ENCODE results near the gene BAIAP2L1.
"Not testable (repeated sequence)": the region's sequence is repeated elsewhere in the genome, so short reads cannot be mapped to it uniquely, and the experiment has no call there.

The BAIAP2L1 gene

DNA sequence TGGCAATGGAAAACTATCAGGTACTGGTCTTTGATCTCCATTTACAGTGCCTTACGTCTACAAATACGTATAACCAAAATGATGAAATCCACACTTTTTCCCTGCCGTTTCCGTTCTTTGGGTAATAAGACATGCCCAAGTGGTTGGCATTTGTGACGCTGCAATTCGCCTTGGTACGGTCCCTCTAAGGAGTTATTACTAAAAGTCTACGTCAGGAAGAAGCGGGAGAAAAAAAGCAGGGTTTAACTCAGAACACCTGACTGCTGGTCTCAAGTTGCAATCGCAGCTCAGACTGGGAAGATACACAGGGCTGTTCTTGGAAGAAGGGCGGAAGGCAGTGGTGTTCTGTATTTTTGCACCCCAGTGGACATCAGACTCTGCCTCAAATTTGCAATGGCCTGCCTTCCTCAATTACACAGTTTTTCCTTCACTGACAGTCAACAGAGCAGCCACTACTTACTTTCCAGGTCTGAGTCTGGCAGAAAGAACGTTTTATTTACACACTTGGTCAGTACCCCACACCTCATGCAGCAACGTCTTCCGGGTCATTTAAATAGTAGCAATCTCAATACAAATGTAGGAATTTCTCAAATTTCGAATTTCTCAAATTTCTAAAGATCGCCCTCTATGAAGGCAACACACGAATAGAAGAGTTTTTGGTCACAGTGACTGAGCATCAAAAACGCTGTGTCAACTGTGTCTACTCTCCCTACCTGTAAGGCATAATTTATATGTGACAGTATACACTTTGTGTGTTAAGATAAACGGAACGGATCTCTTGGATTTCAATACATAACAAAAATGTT is 2.1 kb downstream of the BAIAP2L1 start:
- no peak for DNase-seq

DNA sequence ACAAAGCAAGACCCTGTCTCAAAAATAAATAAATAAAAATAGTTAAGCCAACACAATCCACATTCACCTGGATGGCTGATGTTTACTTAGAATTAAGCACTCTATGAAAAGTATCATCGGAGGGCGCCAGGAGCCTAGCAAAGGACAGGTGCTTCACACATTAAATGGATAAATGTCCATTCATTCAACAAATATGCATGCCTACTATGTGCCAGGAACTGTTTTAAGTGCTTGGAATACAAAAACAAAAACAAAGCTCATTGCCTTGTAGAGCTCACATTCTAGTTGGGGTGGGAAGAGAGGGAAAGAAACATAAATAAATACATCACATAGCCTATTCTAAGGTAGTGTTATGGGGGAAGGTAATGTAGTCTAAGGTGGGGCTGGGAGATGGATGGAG is 4.1 kb downstream of the BAIAP2L1 start:
- DNase-seq, result no peak

DNA sequence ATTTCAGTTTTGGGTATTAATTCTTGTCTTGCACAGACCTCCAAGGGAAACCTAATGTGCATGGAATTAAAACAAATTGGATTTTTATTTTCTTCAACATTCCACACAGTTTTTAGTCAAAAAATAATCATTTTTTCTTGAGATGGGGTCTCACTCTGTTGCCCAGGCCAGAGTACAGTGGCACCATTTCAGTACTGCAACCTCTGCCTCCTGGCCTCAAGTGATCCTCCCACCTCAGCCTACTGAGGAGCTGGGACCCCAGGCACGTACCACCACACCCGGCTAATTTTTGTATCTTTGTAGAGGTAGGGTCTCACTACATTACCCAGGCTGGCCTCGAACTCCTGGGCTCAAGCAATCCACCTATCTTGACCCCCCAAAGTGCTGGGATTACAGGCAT is 4.9 kb downstream of the BAIAP2L1 start:
- no peak for DNase-seq

DNA sequence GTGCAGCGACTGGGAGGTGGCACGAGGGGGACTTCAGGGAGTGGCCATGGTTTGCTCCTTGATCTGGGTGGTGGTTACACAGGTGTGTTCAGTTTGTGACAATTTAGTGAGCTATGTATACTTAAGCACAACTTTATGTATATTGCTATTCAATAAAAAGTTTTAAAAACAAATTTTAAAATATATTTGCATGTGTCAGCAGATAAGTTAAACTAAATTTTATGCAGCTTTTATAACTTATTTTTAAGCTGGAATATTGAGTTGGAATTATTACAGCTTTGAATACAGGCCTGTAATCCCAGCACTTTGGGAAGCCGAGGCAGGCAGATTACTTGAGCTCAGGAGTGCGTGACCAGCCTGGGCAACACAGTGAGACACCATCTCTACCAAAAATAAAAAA is 5.4 kb downstream of the BAIAP2L1 start:
- DNase-seq, result no peak

DNA sequence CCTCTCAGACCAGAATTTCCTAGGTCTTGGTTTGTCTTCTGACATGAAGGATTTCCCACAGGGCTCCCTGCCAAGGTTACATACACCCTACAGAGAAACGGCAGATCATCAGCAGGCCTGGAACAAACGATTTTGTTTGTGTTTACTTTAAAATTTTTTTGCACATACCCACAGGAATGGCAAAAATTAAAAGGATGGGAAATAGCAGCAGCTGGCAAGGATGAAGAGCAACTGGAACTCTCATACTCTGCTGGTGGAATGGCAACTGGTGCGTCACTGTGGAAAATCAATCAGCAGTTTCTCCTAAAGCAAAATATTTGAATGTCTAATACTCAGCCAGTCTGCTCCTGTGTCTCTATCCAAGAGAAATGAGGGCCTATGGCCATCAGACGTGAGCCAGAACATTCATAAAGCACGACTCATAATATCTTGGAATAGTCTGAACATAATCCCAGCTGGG is 6.5 kb downstream of the BAIAP2L1 start:
- DNase-seq, result no peak

- DNase-seq, result no peak
Observed at GRCh38 chr7:98387544-98388226, 13.2 kb downstream of the BAIAP2L1 start.

GRCh38 chr7:98387131-98387530 is 13.8 kb downstream of the BAIAP2L1 start:
- DNase-seq, result no peak

DNA sequence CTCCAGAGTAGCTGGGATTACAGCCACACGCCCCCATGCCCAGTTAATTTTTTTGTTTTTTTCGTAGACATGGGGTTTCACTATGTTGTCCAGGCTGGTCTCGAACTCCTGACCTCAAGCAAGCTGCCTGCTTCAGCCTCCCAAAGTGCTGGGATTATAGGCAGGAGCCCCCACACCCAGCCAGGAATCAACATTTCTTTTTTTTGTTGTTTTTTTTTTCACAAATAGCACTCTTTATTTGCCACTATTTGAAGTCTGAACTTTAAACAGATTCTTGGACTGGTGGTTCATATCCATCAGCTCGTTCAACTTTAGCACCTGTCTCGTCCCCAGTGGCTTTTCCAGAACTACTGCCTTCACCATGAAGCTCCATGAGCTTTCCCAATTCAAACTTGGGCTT is 15.4 kb downstream of the BAIAP2L1 start:
- not testable (repeated sequence) for DNase-seq

DNA sequence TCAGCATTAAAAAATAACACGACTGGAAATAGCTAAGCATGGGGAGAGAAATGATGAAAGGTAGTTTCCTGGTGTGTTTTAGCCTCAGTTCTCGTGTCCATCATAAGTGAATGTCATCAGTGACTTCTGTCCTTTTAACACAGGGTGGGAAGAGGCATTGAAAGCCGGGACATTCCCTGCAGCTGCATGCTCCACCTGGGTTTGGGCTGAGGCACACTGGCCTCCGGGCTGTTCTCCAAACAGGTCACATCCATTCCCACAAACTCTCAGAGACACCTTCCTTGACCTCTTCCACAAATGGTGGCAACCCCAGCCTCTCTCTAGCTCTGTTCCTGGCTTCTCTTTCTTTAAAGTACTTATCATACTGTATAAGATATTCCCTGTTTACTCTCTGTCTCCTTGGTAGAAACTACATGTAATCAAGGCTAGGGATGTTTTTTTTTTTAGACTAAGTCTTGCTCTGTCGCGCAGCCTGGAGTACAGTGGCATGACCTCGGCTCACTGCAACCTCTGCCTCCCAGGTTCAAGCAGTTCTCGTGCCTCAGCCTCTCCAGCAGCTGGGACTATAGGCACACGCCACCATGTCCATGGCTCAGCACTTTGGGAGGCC is 22.6 kb downstream of the BAIAP2L1 start:
- DNase-seq, result no peak

- no peak for DNase-seq
Observed at GRCh38 chr7:98376711-98377110, 24.2 kb downstream of the BAIAP2L1 start.

GRCh38 chr7:98375664-98376063 is 25.2 kb downstream of the BAIAP2L1 start:
- DNase-seq, result no peak

GRCh38 chr7:98374285-98374680 is 26.6 kb downstream of the BAIAP2L1 start:
- DNase-seq, result no peak

DNA sequence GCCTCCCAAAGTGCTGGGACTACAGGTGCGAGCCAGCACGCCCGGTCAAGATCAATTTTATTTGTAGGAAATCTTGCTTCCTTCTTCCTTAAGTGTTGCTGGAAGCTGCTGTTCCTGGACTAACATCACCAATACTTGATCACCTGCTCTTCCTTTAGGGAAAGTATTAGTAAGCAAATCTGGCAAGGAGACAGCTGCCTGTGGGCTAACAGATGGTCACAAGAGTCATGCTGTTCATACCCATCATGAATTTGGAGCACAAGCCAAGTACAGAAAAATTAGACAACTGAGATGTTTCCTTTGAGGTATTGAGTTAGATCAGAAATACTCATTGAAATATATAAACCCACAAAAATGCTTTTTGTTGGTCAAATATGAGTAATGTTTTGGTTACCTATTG is 27.9 kb downstream of the BAIAP2L1 start:
- no peak for DNase-seq

DNA sequence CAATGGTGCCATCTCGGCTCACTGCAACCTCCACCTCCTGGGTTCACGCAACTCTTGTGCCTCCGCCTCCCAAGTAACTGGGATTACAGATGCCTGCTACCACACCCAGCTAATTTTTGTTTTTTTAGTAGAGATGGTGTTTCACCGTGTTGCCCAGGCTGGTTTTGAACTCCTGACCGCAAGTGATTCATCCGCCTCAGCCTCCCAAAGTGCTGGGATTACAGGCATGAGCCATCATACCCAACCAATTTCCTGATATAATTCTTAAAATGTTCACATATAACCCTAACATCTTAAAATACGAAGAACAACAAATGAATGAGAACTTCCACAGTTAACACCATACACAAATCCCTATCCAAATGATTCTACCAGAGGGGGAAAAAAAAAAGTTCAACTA is 31.2 kb downstream of the BAIAP2L1 start:
- DNase-seq, result no peak

DNA sequence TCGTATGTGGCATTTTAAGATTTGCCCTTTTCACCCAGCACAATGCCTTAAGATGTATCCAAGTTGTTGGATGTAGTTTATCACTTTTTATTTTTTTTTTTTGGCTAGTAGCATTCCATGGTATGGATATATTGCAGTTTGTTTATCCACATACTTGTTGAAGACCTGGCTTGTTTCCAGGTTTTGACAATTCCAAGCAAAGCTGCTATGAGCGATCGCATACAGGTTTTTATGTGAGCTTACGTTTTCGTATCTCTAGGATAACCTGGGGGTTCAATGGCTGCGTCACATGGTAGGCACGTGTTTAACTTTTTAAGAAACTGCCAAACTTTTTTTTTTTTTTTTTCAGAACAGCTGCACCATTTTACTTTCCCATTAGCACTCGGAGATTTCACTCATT is 32.2 kb downstream of the BAIAP2L1 start:
- DNase-seq, result no peak

DNA sequence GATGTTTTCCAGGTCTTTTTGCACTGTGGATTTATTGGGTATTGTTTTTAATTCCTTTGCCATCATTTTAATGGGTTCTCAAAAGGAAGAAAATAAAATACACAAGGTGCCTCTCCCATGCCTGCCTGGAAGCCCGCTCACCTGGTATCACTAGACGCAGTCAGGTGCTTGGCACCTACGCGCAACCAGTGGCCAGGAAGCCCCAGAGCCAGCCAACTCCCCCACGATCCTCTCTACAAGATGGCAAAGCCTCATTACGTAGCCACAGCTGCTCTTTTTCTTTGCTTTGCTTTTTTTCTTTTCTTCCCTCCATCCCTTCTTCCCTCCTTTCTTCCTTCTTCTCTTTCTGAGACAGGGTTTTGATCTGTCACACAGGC is 34.3 kb downstream of the BAIAP2L1 start:
- no peak for DNase-seq

GRCh38 chr7:98365863-98366561 is 34.9 kb downstream of the BAIAP2L1 start:
- no peak for DNase-seq

GRCh38 chr7:98364220-98364619 is 36.7 kb downstream of the BAIAP2L1 start:
- DNase-seq, result no peak

- no peak for DNase-seq
Observed at GRCh38 chr7:98362517-98362916, 38.4 kb downstream of the BAIAP2L1 start.

DNA sequence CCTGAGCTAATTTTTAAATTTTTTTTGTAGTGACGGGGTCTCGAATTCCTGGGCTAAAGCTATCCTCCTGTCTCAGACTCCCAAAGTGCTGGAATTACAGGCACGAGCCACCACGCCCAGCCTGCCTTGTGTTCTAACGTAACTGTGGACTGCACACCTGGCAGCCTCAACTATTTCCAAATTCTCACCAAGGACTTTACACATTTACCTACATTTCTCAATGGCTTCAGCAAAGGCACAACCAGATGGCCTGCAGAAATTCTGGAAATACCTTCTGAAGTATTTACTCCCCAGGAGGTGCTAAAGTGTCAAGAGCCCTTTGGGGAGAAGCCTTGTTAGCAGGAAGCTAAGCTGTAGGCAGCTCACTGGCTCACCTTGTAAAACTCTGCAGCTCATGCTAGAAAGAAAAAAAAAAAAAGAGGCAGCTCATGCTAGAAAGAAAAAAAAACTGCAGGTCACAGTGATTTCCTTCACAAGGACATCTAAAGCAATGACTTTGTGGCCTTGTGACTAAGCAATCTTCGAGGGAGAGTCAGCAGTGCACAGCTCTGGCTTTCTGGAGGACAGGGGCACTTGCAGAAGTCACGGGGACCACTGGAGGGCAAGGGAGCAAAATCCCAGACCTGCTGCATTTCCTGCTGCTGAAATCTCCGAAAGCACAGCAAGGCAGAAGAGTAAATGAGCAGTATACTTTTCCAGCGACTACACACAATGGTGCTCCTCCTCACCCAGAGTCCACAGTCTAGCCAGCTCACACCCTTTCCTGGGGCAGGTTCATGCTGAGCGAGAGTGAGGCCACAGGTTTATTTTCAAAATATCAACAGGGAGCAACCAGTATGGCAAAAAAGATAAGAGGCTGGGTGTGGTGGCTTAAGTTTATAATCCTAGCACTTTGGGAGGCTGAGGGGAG is 40.4 kb downstream of the BAIAP2L1 start:
- no peak for DNase-seq

DNA sequence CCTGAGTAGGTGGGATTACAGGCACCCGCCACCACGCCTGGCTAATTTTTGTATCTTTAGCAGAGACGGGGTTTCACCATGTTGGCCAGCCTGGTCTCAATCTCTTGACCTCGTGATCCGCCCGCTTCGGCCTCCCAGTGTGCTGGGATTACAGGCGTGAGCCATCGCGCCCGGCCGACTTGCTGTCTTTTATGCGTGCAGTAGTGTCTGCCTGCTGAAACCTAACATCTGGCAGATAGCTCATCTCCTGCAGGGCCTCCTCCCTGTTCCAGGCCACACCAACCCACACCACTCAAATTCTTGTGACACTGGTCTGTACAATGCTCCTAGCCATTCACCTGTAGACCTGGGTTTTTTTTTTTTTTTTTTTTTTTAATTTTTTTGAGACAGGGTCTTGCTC is 41.5 kb downstream of the BAIAP2L1 start:
- no peak for DNase-seq

- DNase-seq, result no peak
Observed at GRCh38 chr7:98358706-98359105, 42.2 kb downstream of the BAIAP2L1 start.

Data from T-helper 1 cell (primary cell).